DMS 273 (cell line): Measurements from ENCODE around the gene PDE6A.

Experiments
- DNase-seq: peaks from one replicate; lab custom pipeline; 2025; ENCODE audit not compliant: unreplicated experiment; lab: John Stamatoyannopoulos, UW

The PDE6A gene

GRCh38 chr5:149840226-149840825 lies 104.3 kb downstream of the PDE6A start:
- no peak for DNase-seq

GRCh38 chr5:149839761-149840160 lies 104.8 kb downstream of the PDE6A start:
- DNase-seq, result no peak

GRCh38 chr5:149838881-149839739 lies 105.5 kb downstream of the PDE6A start:
- DNase-seq, result no peak

GRCh38 chr5:149837680-149838269 lies 106.8 kb downstream of the PDE6A start:
- peak; percentile 35 for DNase-seq

GRCh38 chr5:149836451-149837139 lies 108.0 kb downstream of the PDE6A start:
- DNase-seq, result no peak

GRCh38 chr5:149834246-149834855 lies 110.2 kb downstream of the PDE6A start:
- peak; percentile 79 for DNase-seq

DNA sequence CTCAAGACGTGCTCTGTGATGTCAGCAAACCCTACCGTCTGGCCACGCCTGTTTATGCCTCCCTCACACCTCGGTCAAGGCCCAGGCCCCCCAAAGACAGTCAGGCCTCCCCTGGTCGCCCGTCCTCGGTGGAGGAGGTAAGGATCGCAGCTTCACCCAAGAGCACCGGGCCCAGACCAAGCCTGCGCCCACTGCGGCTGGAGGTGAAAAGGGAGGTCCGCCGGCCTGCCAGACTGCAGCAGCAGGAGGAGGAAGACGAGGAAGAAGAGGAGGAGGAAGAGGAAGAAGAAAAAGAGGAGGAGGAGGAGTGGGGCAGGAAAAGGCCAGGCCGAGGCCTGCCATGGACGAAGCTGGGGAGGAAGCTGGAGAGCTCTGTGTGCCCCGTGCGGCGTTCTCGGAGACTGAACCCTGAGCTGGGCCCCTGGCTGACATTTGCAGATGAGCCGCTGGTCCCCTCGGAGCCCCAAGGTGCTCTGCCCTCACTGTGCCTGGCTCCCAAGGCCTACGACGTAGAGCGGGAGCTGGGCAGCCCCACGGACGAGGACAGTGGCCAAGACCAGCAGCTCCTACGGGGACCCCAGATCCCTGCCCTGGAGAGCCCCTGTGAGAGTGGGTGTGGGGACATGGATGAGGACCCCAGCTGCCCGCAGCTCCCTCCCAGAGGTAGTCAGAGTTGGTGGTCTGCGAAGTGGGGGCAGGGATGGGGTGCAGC lies 111.3 kb downstream of the PDE6A start:
- DNase-seq, result no peak

DNA sequence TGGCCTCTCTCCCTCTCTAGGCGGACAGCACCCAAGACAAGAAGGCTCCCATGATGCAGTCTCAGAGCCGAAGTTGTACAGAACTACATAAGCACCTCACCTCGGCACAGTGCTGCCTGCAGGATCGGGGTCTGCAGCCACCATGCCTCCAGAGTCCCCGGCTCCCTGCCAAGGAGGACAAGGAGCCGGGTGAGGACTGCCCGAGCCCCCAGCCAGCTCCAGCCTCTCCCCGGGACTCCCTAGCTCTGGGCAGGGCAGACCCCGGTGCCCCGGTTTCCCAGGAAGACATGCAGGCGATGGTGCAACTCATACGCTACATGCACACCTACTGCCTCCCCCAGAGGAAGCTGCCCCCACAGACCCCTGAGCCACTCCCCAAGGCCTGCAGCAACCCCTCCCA lies 112.0 kb downstream of the PDE6A start:
- no peak for DNase-seq

- DNase-seq, result no peak
Observed at GRCh38 chr5:149831492-149831891, 113.1 kb downstream of the PDE6A start.

DNA sequence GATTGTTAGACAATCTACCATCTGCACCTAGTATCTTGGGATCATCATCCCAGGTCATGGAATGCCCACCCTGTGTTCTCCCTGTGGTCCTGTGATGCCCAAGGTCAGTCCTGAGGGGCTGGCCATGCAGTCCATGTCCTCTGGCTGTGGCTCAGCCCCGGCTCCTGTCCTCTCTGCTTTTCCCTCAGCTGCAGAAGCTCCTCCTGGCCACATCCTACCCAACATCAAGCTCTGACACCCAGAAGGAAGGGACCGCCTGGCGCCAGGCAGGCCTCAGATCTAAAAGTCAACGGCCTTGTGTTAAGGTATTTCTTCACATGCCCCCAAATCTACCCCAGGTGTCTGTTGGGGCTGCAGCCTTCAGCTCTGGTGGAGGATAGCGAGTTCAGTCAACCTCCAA lies 114.0 kb downstream of the PDE6A start:
- DNase-seq, result no peak

GRCh38 chr5:149829954-149830353 lies 114.6 kb downstream of the PDE6A start:
- DNase-seq, result peak; percentile 15

DNA sequence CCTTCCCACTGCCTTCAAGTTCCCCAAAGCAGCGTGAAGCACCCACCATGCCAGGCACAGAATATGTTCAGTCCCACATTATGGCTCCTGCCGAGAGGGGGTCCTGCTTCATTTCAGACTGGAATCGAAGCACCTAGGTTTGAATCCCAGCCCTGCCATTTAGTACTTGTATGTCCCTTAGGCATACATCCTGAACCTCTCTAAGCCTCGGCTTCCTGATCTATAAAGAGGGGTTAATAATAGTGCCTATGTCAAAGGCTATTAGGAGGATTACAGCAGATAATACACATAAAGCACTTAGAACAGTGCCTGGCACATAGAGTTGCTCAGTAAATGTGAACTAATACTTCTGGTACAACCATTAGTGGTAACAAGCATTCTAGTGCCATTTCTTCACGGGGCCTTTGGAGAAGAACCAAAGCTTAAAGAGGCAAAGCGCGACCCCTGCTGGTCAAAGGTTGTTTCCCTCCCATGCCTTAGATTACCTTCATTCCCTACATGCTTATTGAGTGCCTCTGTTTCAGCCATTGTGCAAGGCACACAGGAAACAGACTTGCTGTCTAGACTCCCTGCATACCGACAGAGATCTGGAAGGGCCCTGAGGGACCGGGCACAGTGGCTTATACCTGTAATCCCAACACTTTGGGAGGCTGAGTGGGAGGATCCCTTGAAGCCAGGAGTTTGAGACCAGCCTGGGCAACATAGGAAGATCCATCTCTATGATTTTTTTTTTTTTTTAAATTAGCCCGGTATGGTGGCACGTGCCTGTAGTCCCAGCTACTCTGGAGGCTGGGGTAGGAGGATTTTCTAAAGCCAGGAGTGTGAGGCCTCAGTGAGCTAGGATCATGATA lies 116.2 kb downstream of the PDE6A start:
- peak; percentile 93 for DNase-seq

DNA sequence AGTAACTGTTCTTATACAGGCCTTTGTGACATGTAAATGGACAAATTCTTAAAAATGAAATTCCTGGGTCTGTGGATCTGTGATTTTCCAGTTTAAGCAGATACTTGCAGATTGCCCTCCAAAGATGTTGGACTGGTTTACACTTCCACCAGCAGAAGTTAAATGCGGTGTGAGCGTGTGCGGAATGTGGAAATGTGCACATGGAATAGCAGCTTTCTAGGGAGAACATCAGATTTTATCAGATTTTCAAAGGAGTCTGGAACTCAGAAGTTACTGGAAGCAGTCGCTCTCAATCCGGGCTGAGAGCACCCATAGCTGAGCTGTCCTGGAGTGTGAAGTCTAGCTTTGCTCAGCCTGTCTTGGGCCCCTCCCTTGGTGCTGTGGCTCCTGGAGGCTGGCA lies 117.0 kb downstream of the PDE6A start:
- no peak for DNase-seq

- no peak for DNase-seq
Observed at GRCh38 chr5:149827086-149827485, 117.5 kb downstream of the PDE6A start.

GRCh38 chr5:149826574-149826973 lies 118.0 kb downstream of the PDE6A start:
- DNase-seq, result peak; percentile 58

DNA sequence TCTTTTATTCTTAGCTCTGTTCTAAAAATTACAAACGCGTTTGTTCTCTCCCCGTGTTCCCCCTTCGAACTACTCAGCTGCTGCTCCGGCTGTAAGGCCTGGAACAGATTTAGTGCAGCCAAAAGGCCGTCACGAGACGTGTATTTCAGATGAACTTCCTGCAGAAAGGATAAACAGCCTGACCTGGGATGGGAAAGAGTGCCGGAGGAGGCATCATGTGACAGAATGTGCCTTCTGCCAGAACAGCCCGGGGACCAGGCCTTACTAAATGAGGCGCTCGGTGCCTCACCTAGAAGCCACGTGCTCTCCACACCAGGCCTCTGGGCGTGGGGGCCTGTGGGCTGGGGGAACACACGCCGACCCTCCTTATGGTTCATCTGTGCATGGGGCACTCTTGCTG lies 119.7 kb downstream of the PDE6A start:
- no peak for DNase-seq

DNA sequence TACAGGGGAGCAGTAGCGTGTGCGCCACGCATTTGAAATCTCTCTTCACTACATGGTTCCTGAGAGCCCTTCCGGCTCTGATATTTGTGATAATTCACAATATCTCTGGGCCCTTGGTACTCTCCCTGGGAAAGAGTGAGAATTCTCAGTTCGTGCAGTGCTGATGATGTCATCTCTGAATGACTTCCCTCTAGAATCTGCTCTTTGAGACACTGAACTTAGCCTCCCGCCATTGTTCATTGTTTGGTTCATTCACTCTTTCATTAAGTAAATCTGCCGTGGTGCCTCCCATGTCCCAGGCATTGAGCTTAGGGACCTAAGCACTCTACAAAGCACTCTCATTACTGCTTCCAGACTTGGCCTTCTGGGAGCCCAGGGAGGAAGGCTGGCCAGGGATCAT lies 120.5 kb downstream of the PDE6A start:
- DNase-seq, result no peak

GRCh38 chr5:149823375-149823774 lies 121.2 kb downstream of the PDE6A start:
- DNase-seq, result no peak

- no peak for DNase-seq
Observed at GRCh38 chr5:149822301-149822700, 122.3 kb downstream of the PDE6A start.
